Natural killer cell (primary cell): ENCODE measurements around the gene PRPF39. TPM values are rescaled to one million over a fixed set of nuclear protein-coding genes. Genes with fewer than 3 reads are reported as not detected.
A peak's percentile ranks its signal among the peaks of the same experiment; 100 is the strongest.

Experiments used
- ATAC-seq, 3 donors: fragments of 150-1000 bp in 2 of 3; fragments of 200-7000 bp in 1 of 3; cut with Tn5 transposase; 1 replicate in 1 of 3; 2 replicates in 2 of 3; pipeline ENCODE4 v1.10.0; 2021; ENCODE audit warnings: mild to moderate bottlenecking in 2 of 3, moderate library complexity in 2 of 3
- DNase-seq, 2 donors: peaks; one replicate each; pipeline versions ENCODE4 v3.0.0 to v3.0.0-alpha.2; 2013 to 2021; ENCODE audit warnings: mixed read lengths in 1 of 2
- H3K27ac ChIP-seq: one replicate; pipeline ENCODE4 v1.5.1; 2013; ENCODE audit warnings: mild to moderate bottlenecking, low read length
- H3K27me3 ChIP-seq: one replicate; pipeline ENCODE4 v1.6.1; 2013; ENCODE audit warnings: low read length; ENCODE audit not compliant: control insufficient read depth, insufficient read depth
- H3K36me3 ChIP-seq: one replicate; pipeline ENCODE4 v1.6.1; 2013; ENCODE audit warnings: low read length; ENCODE audit not compliant: control insufficient read depth, insufficient read depth
- H3K4me1 ChIP-seq: one replicate; pipeline ENCODE4 v1.6.1; 2013; ENCODE audit warnings: low read length; ENCODE audit not compliant: control insufficient read depth, insufficient read depth
- H3K4me3 ChIP-seq: one replicate; pipeline ENCODE4 v1.5.1; 2013; ENCODE audit warnings: low read length
- H3K9me3 ChIP-seq: one replicate; pipeline ENCODE4 v1.6.1; 2013; ENCODE audit warnings: low read length; ENCODE audit not compliant: control insufficient read depth, insufficient read depth
- H3K27ac Mint-ChIP-seq, 2 donors: one replicate each; pipeline ENCODE4 v1.8.0; 2022; ENCODE audit warnings: mild to moderate bottlenecking in 2 of 2, mixed read lengths in 2 of 2, moderate library complexity in 1 of 2
- H3K27me3 Mint-ChIP-seq, 2 donors: one replicate each; pipeline ENCODE4 v1.8.0; 2022; ENCODE audit warnings: low read depth in 2 of 2, mixed read lengths in 2 of 2
- H3K36me3 Mint-ChIP-seq: one replicate; pipeline ENCODE4 v1.8.0; 2022; ENCODE audit warnings: mixed read lengths
- H3K4me1 Mint-ChIP-seq, 2 donors: one replicate each; pipeline ENCODE4 v1.8.0; 2022; ENCODE audit warnings: mixed read lengths in 2 of 2
- H3K4me3 Mint-ChIP-seq: one replicate; pipeline ENCODE4 v1.8.0; 2022; ENCODE audit warnings: mild to moderate bottlenecking, moderate library complexity, mixed read lengths
- H3K9me3 Mint-ChIP-seq, 2 donors: one replicate each; pipeline ENCODE4 v1.8.0; 2022; ENCODE audit warnings: mixed read lengths in 2 of 2
- WGBS: methylation state at CpG from one replicate; pipeline ENCODE4 v1.1.7; 2013; ENCODE audit warnings: missing lambda C conversion rate; ENCODE audit not compliant: insufficient coverage; 5-methylcytosine and 5-hydroxymethylcytosine counted together
- intact Hi-C: fragments of 100-400 bp; cut with micrococcal nuclease; formaldehyde crosslinking; loops from one replicate; pipeline ENCODE4 v1.14.2; 2022
- total RNA-seq, 4 donors: library from RNA; stranded (reverse); fragments of 120-200 nt in 1 of 4; gene quantifications; one replicate each; pipeline versions ENCODE4 v1.2.3 to v1.2.4, GENCODE V29; 2013 to 2022
- TF ChIP-seq, protein P1 (sequence below): fragments of 200-600 bp; IDR thresholded peaks from one replicate; pipeline ENCODE4 v1.8.0; 2022; ENCODE audit warnings: antibody characterized with exemption

Gene PRPF39
- total RNA-seq, 3 donors from 2014 or later (not counting 1 experiment from before 2014, with no cell fraction given), result 49.2 to 61.2 (median 52.5) TPM

DNA sequence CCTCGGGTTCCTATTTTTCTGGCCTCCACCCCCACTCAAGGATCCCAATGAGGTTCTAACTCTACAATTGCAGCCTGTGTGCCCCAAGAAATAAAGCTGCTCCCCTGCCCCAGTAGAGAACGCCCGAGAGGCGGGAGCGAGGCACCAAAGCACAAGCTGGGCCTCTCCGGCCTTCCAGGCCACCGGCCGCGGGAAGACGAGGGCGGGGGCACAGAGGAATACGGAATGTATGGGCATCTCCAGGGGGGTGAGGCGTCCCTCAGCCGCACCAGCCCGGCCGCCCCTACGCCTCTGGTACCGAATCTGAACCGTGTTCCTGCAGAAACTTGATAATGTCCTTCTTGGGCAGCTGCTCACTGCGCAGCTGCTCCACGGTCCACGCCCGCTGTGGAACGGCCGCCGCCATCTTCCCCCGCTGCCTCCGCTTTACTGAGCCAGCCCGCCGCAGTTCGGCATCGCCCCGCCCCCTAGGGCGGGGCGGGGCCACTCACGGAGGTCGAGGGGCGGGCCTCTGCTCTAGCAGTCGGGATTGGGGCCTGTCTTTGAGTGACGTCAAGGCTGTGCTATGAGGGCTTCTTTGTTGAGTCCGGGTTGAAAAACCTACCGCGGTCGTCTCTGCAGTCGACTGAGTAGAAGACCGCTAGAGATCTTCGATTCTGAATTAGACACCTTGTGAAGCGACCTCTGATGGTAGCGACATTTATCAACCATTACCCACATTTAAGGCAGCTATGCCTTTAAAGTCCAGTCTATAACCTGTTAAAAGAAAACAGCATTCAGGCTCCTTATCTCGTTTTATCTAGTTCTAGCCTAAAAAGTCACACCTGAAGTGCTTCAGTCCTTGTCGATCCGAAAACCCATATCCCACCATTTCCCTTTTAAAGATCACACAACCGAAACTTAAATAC is 50.4 kb downstream of the PRPF39 start, which contains the start of gene FKBP3:
Gene FKBP3 (minus strand): TSS at position 431 of the 908 bp plus-strand sequence. CDS start 25 bp downstream, at position 406.
- Histone ChIP-seq H3K4me1 (peaks cover 14% of the 10 kb centered on the region), H3K9me3 (no peaks in the 10 kb centered on the region), H3K4me3 (peak within 1 kb of the TSS; percentile 83), H3K27me3 (no peaks in the 10 kb centered on the region), H3K36me3 (peaks cover 3% of the 10 kb centered on the region), H3K27ac (peak within 1 kb of the TSS; percentile 87)
- Mint-ChIP-seq H3K36me3 (no peaks in the 10 kb centered on the region), H3K9me3 (no peaks in the 10 kb centered on the region), H3K4me1 (peaks cover 38 to 46% of the 10 kb centered on the region in 2 donors), H3K27ac (peak within 1 kb of the TSS; percentile 98 to 99), H3K4me3 (peak within 1 kb of the TSS; percentile 100), H3K27me3 (no peaks in the 10 kb centered on the region)
- ATAC-seq, result peak; percentile 91 to 99 (median 93)
- peak; percentile 85 to 99 for DNase-seq
- TF ChIP-seq, protein P1, sequence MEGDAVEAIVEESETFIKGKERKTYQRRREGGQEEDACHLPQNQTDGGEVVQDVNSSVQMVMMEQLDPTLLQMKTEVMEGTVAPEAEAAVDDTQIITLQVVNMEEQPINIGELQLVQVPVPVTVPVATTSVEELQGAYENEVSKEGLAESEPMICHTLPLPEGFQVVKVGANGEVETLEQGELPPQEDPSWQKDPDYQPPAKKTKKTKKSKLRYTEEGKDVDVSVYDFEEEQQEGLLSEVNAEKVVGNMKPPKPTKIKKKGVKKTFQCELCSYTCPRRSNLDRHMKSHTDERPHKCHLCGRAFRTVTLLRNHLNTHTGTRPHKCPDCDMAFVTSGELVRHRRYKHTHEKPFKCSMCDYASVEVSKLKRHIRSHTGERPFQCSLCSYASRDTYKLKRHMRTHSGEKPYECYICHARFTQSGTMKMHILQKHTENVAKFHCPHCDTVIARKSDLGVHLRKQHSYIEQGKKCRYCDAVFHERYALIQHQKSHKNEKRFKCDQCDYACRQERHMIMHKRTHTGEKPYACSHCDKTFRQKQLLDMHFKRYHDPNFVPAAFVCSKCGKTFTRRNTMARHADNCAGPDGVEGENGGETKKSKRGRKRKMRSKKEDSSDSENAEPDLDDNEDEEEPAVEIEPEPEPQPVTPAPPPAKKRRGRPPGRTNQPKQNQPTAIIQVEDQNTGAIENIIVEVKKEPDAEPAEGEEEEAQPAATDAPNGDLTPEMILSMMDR, result no peak
- intact Hi-C loops, result loop anchor here (1.0 to 2.0 kb wide), 4 partner anchors 50 to 237 kb away; partner anchors contain the start of genes PRPF39 and TOGARAM1
- WGBS, result under 1% methylated on average over 53 of the region's 53 CpGs

DNA sequence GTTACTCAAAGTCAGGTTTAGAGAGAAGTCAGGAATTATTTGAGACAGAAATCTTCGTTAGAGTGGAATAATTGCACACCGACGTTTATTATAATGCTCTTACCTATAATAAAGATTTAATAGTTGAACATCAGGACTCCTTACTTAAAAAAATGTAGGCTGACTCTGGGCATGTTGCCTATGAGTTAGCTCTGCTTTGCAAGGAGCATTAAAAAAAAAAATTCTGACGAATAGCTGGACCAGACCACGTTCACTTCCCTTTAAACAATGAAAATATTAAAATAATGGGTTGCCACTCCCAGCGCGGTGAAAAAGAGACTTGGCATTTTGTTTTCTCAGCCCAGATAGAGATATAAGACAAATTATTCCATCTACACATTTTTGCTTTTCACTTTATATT is 51.2 kb downstream of the PRPF39 start:
- ATAC-seq (no peak), DNase-seq (peak in 1 of 2 donors; percentile 44)
- intact Hi-C loops, result loop anchor here (1.0 to 2.0 kb wide), 2 partner anchors 118 to 134 kb away; partner anchors contain the start of gene MIS18BP1
- Histone ChIP-seq H3K27ac (peak overlapping the region; percentile 87), H3K4me1 (peaks cover 14% of the 10 kb centered on the region), H3K4me3 (peak overlapping the region; percentile 83), H3K36me3 (no peaks in the 10 kb centered on the region), H3K9me3 (no peaks in the 10 kb centered on the region), H3K27me3 (no peaks in the 10 kb centered on the region)
- H3K4me1 Mint-ChIP-seq, result peaks cover 38 to 46% of the 10 kb centered on the region in 2 donors
- peak overlapping the region; percentile 100 for H3K4me3 Mint-ChIP-seq
- no peaks in the 10 kb centered on the region for H3K9me3 Mint-ChIP-seq
- H3K36me3 Mint-ChIP-seq, result no peaks in the 10 kb centered on the region
- H3K27me3 Mint-ChIP-seq, result no peaks in the 10 kb centered on the region
- WGBS, result 0% methylated on average over 1 of the region's 7 CpGs
- H3K27ac Mint-ChIP-seq, result peak overlapping the region; percentile 98 to 99
- TF ChIP-seq, protein P1, result no peak

DNA sequence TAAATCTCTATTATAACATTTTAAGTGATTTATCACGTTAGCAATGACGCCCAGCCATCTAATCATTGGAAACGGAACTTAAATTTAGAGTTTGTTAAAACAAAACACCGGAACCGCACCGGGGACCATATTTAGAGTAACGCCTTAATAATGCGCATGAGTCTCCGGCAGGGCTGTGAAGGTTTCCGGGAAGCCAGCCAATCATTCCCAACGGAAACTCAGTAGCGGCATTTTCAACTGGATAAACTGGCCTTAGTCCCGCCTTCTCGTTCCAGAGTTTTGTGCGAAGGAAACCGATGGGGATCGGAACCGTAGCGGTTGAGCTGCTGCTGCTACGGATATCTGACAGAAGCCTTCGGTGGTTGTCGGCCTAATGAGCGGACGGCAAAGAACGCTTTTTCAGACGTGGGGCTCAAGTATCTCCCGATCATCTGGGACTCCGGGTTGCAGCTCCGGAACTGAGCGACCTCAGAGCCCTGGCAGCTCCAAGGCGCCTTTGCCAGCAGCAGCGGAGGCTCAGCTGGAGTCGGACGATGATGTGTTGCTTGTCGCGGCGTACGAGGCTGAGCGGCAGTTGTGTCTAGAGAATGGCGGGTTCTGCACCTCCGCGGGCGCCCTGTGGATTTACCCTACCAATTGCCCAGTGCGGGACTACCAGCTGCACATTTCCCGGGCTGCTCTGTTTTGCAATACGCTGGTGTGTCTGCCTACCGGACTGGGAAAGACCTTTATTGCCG is 51.9 kb downstream of the PRPF39 start, which contains the start of gene FANCM:
Gene FANCM (plus strand): TSS at position 272 of the 737 bp plus-strand sequence. CDS start 102 bp downstream, at position 374.
- Mint-ChIP-seq H3K4me1 (peaks cover 38 to 46% of the 10 kb centered on the region in 2 donors), H3K4me3 (peak within 1 kb of the TSS; percentile 100), H3K27me3 (no peaks in the 10 kb centered on the region), H3K27ac (peak within 1 kb of the TSS; percentile 98 to 99), H3K9me3 (no peaks in the 10 kb centered on the region), H3K36me3 (no peaks in the 10 kb centered on the region)
- DNase-seq (peak; percentile 74 to 97), ATAC-seq (peak; percentile 51 to 73 (median 65))
- intact Hi-C loops, result loop anchor here (1.0 to 2.0 kb wide), 2 partner anchors 117 to 133 kb away; partner anchors contain the start of gene MIS18BP1
- Histone ChIP-seq H3K4me1 (peaks cover 14% of the 10 kb centered on the region), H3K4me3 (peak within 1 kb of the TSS; percentile 83), H3K27ac (peak within 1 kb of the TSS; percentile 87), H3K27me3 (no peaks in the 10 kb centered on the region), H3K36me3 (no peaks in the 10 kb centered on the region), H3K9me3 (no peaks in the 10 kb centered on the region)
- WGBS, result under 1% methylated on average over 48 of the region's 48 CpGs
- TF ChIP-seq, protein P1, result no peak
